GM21723 (cell line): ENCODE results near the gene CBX4.

Source experiments
- ATAC-seq: cut with Tn5 transposase; IDR thresholded peaks from one replicate; pipeline ENCODE4 v1.9.1; 2021; ENCODE audit warnings: mild to moderate bottlenecking, moderate library complexity; ENCODE audit not compliant: unreplicated experiment

The CBX4 gene

GRCh38 chr17:79839356-79840268, at the start of gene CBX4:
TSS of gene CBX4 (minus strand) at chr17:79839440. CDS start at chr17:79839251, 189 bp downstream.
- ATAC-seq, result peak; percentile 67

- ATAC-seq, result no peak
These were observed 48.8 kb upstream of the CBX4 start for GRCh38 chr17:79888009-79888540.

GRCh38 chr17:79887451-79887991, 48.3 kb upstream of the CBX4 start:
- no peak for ATAC-seq

- ATAC-seq, result no peak
These were observed 44.0 kb upstream of the CBX4 start for GRCh38 chr17:79883202-79883601.

DNA sequence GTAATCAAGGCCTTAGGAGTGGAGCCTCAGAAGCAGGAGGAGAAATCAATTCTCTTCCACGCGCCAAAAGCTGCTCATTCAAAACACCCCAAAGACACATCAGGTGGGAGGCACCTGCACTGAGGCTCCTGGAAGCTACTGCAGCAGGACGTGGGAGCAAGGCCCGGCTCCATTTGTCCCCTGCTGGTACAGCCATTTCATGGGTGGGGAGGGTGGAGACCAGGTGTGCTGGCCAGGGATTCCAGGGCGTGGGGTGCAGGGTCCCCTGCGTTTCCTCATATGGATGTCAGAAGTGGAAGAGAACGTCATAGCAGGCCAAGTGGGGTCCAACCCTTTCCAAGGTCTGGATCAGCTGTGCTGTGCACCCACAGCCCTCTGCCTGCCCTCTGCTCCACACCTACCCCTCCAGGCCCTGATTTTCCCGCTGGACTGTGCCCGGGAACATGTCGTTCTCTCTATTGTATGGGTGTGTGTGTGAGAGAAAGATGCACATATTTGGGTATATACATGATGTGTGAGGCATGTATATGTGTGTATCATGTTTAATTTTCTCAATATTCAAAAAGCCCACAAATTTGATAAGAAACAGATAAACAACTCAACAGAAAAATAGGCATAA, 39.2 kb upstream of the CBX4 start:
- ATAC-seq, result no peak

DNA sequence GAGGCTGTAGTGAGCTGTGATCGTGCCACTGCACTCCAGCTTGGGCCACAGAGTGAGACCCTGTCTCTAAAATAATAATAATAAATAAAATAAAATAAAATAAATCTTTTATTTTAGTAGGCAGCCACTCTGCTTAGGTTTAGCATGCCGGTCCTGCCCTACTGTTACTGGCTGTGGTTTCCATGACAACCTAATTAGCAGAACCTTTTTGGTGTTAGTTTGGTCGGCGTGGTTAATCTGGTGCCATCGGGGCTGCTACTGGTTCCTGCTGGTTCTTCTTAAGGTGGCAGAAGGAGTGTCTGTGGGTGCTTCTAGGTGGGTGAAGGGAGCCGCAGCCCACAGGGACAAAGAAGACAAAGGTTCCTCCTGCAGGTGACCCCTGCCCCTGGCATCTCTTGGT, 37.8 kb upstream of the CBX4 start:
- ATAC-seq, result no peak

- ATAC-seq, result no peak
These were observed 36.3 kb upstream of the CBX4 start for GRCh38 chr17:79875511-79875910.

GRCh38 chr17:79874329-79874981, 35.2 kb upstream of the CBX4 start:
- ATAC-seq, result no peak

DNA sequence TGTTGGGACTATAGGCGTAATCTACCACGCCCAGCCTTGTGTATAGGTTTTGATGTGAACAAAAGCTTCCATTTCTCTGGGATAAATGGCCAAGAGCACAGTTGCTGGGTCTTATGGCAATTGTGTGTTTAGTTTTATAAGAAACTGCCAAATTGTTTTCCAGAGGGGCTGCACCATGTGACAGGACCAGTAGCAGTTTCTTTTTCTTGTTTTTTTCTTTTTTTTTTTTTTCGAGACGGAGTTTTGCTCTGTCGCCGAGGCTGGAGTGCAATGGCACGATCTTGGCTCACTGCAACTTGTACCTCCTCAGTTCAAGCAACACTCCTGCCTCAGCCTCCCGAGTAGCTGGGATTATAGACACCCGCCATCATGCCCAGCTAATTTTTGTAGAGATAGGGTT, 34.3 kb upstream of the CBX4 start:
- ATAC-seq, result no peak

DNA sequence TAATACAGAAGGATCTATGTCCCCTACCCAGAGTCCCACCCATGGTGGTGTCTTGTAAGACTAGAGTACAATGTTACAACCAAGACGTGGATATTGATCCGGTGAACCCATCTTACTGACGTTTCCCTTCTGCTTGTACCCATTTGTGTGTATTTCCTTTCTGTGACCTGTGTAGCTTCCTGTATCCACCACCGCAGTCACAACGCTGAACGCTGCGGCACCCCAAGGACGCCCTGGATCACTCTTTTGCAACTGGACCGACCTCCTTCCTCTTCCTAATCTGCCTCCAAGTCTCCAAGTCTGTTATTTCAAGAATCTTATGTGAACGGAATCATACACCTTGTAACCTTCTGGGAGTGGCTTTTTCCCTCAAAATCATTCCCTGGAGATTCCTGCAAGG, 33.5 kb upstream of the CBX4 start:
- ATAC-seq, result no peak

DNA sequence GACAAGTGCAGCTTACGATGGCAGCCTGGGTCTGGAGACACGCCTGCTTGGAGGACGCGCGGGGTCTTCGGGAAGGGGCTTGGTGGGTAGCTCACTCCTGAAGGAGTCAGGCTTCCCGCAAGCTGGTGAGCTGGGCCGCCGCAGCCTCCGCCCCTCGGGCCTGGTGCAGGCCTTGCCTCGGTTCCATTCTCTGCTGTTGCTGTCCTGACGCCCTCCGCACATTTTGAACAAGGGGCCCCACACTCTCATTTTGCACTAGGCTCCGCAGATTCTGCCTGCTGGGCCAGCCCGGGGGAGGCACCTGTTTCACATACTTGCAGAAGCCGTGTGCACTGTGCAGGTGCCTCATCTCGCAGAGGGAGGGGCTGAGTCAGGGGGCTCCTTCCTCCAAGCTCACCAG, 31.9 kb upstream of the CBX4 start:
- no peak for ATAC-seq

- no peak for ATAC-seq
These were observed 31.3 kb upstream of the CBX4 start for GRCh38 chr17:79870540-79870939.

DNA sequence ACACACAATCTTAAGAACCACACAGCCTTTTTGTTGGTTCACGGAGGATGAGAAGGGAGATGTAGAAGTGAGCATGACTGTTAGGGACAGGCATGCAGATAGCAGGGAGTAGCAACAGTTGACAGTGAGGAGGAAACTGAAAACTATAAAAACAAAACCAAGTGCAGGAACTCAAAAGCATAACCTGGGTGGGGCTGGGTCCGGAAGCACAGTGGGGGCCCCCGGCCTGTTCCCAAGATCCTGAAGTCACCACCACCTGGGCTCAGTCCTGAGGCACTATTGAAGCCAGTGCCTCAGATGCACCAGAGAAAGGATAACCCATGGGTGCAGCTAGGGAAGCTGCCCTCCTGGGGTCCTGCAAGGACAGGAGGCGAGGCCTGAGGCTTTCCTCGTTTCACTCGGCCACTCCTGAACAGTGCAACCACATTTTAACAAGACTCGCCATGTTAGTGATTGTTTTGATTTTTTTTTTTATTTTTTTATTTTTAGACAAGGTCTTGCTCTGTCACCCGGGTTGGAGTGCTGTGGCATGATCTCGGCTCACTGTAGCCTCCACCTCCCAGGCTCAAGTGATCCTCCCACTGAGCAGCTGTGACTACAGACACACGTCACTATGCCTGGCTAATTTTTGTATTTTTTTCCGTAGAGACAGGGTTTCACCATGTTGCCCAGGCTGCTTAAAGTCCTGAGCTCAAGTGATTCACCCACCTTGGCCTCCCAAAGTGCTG, 27.7 kb upstream of the CBX4 start:
- ATAC-seq, result no peak

- ATAC-seq, result no peak
These were observed 26.3 kb upstream of the CBX4 start for GRCh38 chr17:79865351-79866210.

DNA sequence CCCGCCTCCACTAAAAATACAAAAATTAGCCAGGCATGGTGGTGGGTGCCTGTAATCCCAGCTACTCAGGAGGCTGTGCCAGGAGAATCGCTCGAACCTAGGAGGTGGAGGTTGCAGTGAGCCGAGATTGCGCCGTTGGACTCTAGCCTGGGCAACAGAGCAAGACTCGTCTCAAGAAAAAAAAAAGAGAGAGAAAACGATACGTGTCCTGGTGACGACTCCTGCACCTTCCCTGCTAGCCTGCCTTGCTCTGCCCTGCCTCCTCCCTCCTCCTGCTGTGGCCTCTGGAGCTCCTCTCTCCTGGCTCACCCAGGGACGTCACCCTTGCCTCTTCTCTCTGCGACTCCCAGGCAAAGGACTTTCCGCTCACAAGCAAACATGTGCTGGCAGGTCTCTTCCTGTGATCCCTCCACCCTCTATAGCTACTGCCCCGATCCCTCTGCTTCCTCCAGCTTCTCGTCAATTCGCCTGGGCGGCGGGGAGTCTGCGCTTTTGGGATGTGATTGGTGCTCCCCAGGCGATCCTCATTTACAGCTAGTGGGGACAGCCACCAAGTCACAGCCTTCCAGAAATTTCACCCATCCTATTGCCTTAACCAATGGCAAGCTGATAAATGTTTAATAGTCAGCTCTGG, 25.5 kb upstream of the CBX4 start:
- no peak for ATAC-seq

DNA sequence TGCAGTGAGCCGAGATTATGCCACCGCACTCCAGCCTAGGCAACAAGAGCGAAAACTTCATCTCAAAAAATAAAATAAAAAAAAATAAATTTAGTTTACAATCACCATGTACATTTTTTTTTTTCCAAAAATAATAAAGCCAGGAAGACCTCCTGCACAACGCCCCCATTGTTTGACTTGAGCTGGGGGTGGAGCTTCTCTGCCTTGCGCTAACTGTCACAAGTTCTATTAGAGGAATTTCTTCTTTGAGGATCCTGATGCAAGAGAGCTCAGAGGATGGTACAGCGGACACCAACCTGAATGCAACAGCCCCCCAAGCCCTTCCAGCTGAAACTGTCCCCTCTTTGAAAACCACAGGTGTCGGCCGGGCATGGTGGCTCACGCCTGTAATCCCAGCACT, 24.9 kb upstream of the CBX4 start:
- ATAC-seq, result no peak

GRCh38 chr17:79862771-79863440, 23.7 kb upstream of the CBX4 start:
- no peak for ATAC-seq

GRCh38 chr17:79862238-79862637, 23.0 kb upstream of the CBX4 start:
- ATAC-seq, result no peak
